Colonic mucosa (tissue), 4 donors: ENCODE results near the gene UBAP2. TPM values are rescaled to one million over a fixed set of nuclear protein-coding genes. Genes with fewer than 3 reads are reported as not detected.

Experiments
- DNase-seq: peaks from one replicate; pipeline ENCODE4 v3.0.0-alpha.2; 2020
- H3K27ac ChIP-seq: fragments of 200-600 bp; one replicate; pipeline ENCODE4 v1.8.0; 2021
- H3K27me3 ChIP-seq: fragments of 200-600 bp; one replicate; pipeline ENCODE4 v1.8.0; 2021
- H3K36me3 ChIP-seq: fragments of 200-600 bp; one replicate; pipeline ENCODE4 v1.8.0; 2021
- H3K4me1 ChIP-seq: fragments of 200-600 bp; one replicate; pipeline ENCODE4 v1.8.0; 2021; ENCODE audit warnings: mild to moderate bottlenecking
- H3K4me3 ChIP-seq: fragments of 200-600 bp; one replicate; pipeline ENCODE4 v1.8.0; 2021
- H3K9ac ChIP-seq, 2 donors: one replicate each; pipeline ENCODE4 v1.7.0; 2013; ENCODE audit warnings: control low read depth in 2 of 2, low read depth in 2 of 2, low read length in 2 of 2
- H3K9me3 ChIP-seq: fragments of 200-600 bp; one replicate; pipeline ENCODE4 v1.8.0; 2021
- CTCF ChIP-seq: fragments of 200-600 bp; IDR thresholded peaks from one replicate; pipeline ENCODE4 v1.8.0; 2022; ENCODE audit warnings: antibody characterized with exemption, mild to moderate bottlenecking
- intact Hi-C: fragments of 100-400 bp; cut with DNase I; formaldehyde crosslinking; loops from one replicate; pipeline ENCODE4 v1.14.1; 2022
- total RNA-seq, 2 donors: library from RNA; stranded (reverse); fragmentation: NEBNext Ultra II Directional in 1 of 2; extraction: Animal tissue kit (Norgen Biotek cat#: 25700) in 1 of 2; gene quantifications; one replicate each; pipeline ENCODE4 v1.2.1, GENCODE V29; 2021
- donor health status: healthy.
- donor health status: DM: no; HTN: no; CAD: no.
- donor health status: DM: no; HTN: no; CAD: no.

The UBAP2 gene
- total RNA-seq, 2 donors from 2014 or later, result 26.9 to 42.0 TPM

DNA sequence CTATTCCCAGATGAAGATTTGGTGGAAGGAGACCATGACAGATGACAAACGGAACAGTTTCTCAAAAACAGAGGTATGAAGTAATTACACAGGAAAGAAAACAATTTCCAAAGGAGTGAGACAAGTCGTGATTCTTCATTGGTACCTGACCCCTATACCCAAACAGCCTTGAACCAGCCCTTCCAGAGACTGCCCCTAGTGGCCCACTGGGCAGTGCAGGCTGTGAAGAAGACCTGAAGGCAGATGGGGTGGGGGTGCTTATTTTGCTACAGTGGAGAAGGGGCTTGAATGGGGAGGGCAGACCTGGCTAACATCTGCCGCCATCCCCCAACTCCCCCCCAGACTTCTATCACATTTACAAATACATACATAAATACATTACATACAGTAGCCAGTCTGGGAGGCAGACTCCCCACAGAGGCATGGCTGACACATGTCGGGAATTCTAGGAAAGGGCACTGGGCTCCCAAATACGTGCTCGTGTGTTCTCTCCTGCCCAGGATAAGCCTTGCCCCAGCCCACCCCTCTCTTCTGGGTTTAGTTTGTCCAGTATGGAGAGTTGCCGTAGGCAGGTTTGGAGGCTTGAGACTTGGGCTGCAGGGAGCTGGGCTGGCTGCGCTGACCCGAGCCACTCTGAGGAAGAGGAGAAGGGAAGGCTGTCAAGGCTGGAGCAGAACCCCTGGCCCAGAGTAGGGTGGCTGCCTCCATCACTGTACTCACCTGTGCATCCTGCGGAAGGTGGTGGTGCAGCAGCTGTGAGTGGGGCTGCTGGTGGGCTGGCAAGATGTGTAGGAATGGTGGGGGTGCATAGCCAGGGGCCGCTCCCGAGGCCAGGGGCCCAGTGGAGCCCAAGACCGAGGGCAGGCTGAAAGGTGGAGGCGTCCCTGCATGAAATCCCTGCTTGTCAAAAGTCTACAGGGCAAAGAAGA is 126.5 kb downstream of the UBAP2 start:
- peak; percentile 38 for TF ChIP-seq CTCF
- no peak overlapping the region for H3K4me3 ChIP-seq
- intact Hi-C loops, result loop anchor here (5.0 kb wide), 1 partner anchor 150 kb away; no protein-coding TSS in a partner anchor

GRCh38 chr9:33919276-33919897 is 129.3 kb downstream of the UBAP2 start:
- intact Hi-C loops, result no loop called here
- no peaks in the 10 kb centered on the region for H3K27me3 ChIP-seq
- H3K9ac ChIP-seq, result no peak overlapping the region
- no peak for TF ChIP-seq CTCF
- H3K36me3 ChIP-seq, result no peaks in the 10 kb centered on the region
- no peaks in the 10 kb centered on the region for H3K9me3 ChIP-seq
- no peak overlapping the region for H3K4me3 ChIP-seq
- H3K27ac ChIP-seq, result no peak overlapping the region
- H3K4me1 ChIP-seq, result no peaks in the 10 kb centered on the region
- DNase-seq, result no peak

More for the DNA sequence above, 126.5 kb downstream of the UBAP2 start:
- no peak for DNase-seq
- peaks cover 10% of the 10 kb centered on the region for H3K36me3 ChIP-seq
- H3K9ac ChIP-seq, result peak overlapping the region in 1 of 2 donors; percentile 17
- H3K27ac ChIP-seq, result no peak overlapping the region
- H3K27me3 ChIP-seq, result no peaks in the 10 kb centered on the region
- H3K4me1 ChIP-seq, result no peaks in the 10 kb centered on the region
- no peaks in the 10 kb centered on the region for H3K9me3 ChIP-seq

GRCh38 chr9:33917036-33917435 is 131.7 kb downstream of the UBAP2 start:
- Histone ChIP-seq H3K9ac (no peak overlapping the region), H3K36me3 (no peaks in the 10 kb centered on the region), H3K4me3 (no peak overlapping the region), H3K9me3 (no peaks in the 10 kb centered on the region), H3K27me3 (no peaks in the 10 kb centered on the region), H3K27ac (no peak overlapping the region), H3K4me1 (no peaks in the 10 kb centered on the region)
- intact Hi-C loops, result no loop called here
- no peak for TF ChIP-seq CTCF
- DNase-seq, result no peak

- intact Hi-C loops, result no loop called here
- no peak overlapping the region for H3K9ac ChIP-seq
- no peak for DNase-seq
- H3K27ac ChIP-seq, result no peak overlapping the region
- H3K27me3 ChIP-seq, result no peaks in the 10 kb centered on the region
- H3K4me3 ChIP-seq, result no peak overlapping the region
- H3K4me1 ChIP-seq, result no peaks in the 10 kb centered on the region
- no peaks in the 10 kb centered on the region for H3K9me3 ChIP-seq
- H3K36me3 ChIP-seq, result no peaks in the 10 kb centered on the region
- TF ChIP-seq CTCF, result no peak
Observed at GRCh38 chr9:33914887-33915628, 133.6 kb downstream of the UBAP2 start.

- TF ChIP-seq CTCF, result no peak
- intact Hi-C loops, result no loop called here
- no peaks in the 10 kb centered on the region for H3K27me3 ChIP-seq
- no peaks in the 10 kb centered on the region for H3K36me3 ChIP-seq
- H3K4me3 ChIP-seq, result no peak overlapping the region
- no peaks in the 10 kb centered on the region for H3K9me3 ChIP-seq
- no peak overlapping the region for H3K27ac ChIP-seq
- no peak overlapping the region for H3K9ac ChIP-seq
- no peaks in the 10 kb centered on the region for H3K4me1 ChIP-seq
- no peak for DNase-seq
Observed at GRCh38 chr9:33913541-33913940, 135.1 kb downstream of the UBAP2 start.
